ENCODE results near the gene CAMK1G. TPM values are rescaled to one million over a fixed set of nuclear protein-coding genes. Genes with fewer than 3 reads are reported as not detected.

The CAMK1G gene
- total and polyA plus RNA-seq, 9 of the 15 experiments (the other 6 are each of a cell fraction or from before 2014, with no cell fraction given), result not detected

- TF ChIP-seq, protein P1, sequence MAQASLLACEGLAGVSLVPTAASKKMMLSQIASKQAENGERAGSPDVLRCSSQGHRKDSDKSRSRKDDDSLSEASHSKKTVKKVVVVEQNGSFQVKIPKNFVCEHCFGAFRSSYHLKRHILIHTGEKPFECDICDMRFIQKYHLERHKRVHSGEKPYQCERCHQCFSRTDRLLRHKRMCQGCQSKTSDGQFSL (CRISPR knock-in tag; IDR thresholded peaks at IDR 0.05), result no peak
- TF ChIP-seq, protein P1 (tag; IDR thresholded peaks at IDR 0.05), result no peak
- TF ChIP-seq ZNF77 (CRISPR knock-in tag; IDR thresholded peaks at IDR 0.05), result no peak
Measured at GRCh38 chr1:209613400-209614150, 30.1 kb downstream of the CAMK1G start (continued).

- CTCF ChIA-PET (ENCODE audit: low intra/inter-chr PET ratio), result no interaction called here
- BruUV-seq (replicated peaks), result no TSS peak
- no peaks in the 10 kb centered on the region for H3K4me1 ChIP-seq (replicated peaks in 1 of 2; ENCODE audit: control insufficient read depth in 2 of 2, insufficient read depth in 2 of 2, low read length in 2 of 2)
- no peak for TF ChIP-seq SRF (CRISPR knock-in tag; IDR thresholded peaks at IDR 0.05)
- TF ChIP-seq, protein P2, sequence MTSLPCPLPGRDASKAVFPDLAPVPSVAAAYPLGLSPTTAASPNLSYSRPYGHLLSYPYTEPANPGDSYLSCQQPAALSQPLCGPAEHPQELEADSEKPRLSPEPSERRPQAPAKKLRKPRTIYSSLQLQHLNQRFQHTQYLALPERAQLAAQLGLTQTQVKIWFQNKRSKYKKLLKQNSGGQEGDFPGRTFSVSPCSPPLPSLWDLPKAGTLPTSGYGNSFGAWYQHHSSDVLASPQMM (CRISPR knock-in tag; IDR thresholded peaks at IDR 0.05), result no peak
- TF ChIP-seq, protein P3, sequence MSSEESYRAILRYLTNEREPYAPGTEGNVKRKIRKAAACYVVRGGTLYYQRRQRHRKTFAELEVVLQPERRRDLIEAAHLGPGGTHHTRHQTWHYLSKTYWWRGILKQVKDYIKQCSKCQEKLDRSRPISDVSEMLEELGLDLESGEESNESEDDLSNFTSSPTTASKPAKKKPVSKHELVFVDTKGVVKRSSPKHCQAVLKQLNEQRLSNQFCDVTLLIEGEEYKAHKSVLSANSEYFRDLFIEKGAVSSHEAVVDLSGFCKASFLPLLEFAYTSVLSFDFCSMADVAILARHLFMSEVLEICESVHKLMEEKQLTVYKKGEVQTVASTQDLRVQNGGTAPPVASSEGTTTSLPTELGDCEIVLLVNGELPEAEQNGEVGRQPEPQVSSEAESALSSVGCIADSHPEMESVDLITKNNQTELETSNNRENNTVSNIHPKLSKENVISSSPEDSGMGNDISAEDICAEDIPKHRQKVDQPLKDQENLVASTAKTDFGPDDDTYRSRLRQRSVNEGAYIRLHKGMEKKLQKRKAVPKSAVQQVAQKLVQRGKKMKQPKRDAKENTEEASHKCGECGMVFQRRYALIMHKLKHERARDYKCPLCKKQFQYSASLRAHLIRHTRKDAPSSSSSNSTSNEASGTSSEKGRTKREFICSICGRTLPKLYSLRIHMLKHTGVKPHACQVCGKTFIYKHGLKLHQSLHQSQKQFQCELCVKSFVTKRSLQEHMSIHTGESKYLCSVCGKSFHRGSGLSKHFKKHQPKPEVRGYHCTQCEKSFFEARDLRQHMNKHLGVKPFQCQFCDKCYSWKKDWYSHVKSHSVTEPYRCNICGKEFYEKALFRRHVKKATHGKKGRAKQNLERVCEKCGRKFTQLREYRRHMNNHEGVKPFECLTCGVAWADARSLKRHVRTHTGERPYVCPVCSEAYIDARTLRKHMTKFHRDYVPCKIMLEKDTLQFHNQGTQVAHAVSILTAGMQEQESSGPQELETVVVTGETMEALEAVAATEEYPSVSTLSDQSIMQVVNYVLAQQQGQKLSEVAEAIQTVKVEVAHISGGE (CRISPR knock-in tag; IDR thresholded peaks at IDR 0.05), result no peak
- no peak for TF ChIP-seq ZKSCAN8 (CRISPR knock-in tag; IDR thresholded peaks at IDR 0.05)
- TF ChIP-seq RNF2 (IDR thresholded peaks at IDR 0.05), result no peak
- no peak for TF ChIP-seq DDX20 (tag; IDR thresholded peaks at IDR 0.05; ENCODE audit: low read depth)
- TF ChIP-seq HDAC3 (IDR thresholded peaks at IDR 0.05; ENCODE audit: borderline replicate concordance, partially characterized antibody), result no peak
- TF ChIP-seq ZNF764 (CRISPR knock-in tag; IDR thresholded peaks at IDR 0.05; ENCODE audit: low read depth), result no peak
Measured at GRCh38 chr1:209614151-209614420, 30.6 kb downstream of the CAMK1G start.

More at GRCh38 chr1:209614151-209614420, 30.6 kb downstream of the CAMK1G start:
- intact Hi-C loops (cut with micrococcal nuclease), result no loop called here
- no peak overlapping the region for H3K4me3 ChIP-seq
- H3K4me2 ChIP-seq (ENCODE audit: insufficient read depth, low read length), result no peak overlapping the region
- POLR2A ChIA-PET, result interaction anchor here (0.6 to 1.0 kb wide), 2 partner anchors 9 to 41 kb away, joined by 3 to 4 read pairs; no protein-coding TSS in a partner anchor
- 0% methylated on average over 5 of the region's 5 CpGs for WGBS (ENCODE audit: insufficient coverage, low coverage, missing lambda C conversion rate)
- no peak for FAIRE-seq
- peaks cover 35 to 87% of the 10 kb centered on the region in 2 experiments for H3K27me3 ChIP-seq (ENCODE audit: control insufficient read depth in 2 of 2, insufficient read depth in 2 of 2, low read length in 2 of 2)
- no peak overlapping the region for H2AFZ ChIP-seq (ENCODE audit: low read depth, low read length)
- no peak for DNase-seq (ENCODE audit: extremely low read depth in 1 of 4, low spot score in 3 of 4)
- H3K9ac ChIP-seq (ENCODE audit: insufficient read depth in 1 of 2, low read depth in 2 of 2, low read length in 2 of 2), result no peak overlapping the region
- H3K9me1 ChIP-seq (ENCODE audit: control insufficient read depth, insufficient read depth, low read length), result no peaks in the 10 kb centered on the region
- H4K20me1 ChIP-seq (replicated peaks; ENCODE audit: control insufficient read depth, insufficient read depth, low read length), result peaks cover 3% of the 10 kb centered on the region; the same call in 1 of the 2 replicates
- no peak for ATAC-seq
- H3K9me3 ChIP-seq (replicated peaks; ENCODE audit: control insufficient read depth, insufficient read depth, low read depth, low read length), result no peaks in the 10 kb centered on the region
- no peak overlapping the region for H3K27ac ChIP-seq (ENCODE audit: extremely low read depth, low read depth, low read length)
- no peaks in the 10 kb centered on the region for H3K79me2 ChIP-seq (ENCODE audit: control insufficient read depth, insufficient read depth, low read length)
- in situ Hi-C loops (cut with MboI), result no loop called here
- no peaks in the 10 kb centered on the region for H3K36me3 ChIP-seq (ENCODE audit: control insufficient read depth, insufficient read depth, low read length)
